RWPE1 (cell line): ENCODE measurements around the gene SSBP3.

Source experiments
- CTCF ChIA-PET: fragments of 350-600 bp; sonication (Branson Sonifier 250); formaldehyde crosslinking; extraction: SDS; loops from one replicate; lab custom pipeline; 2021; lab: Yijun Ruan, JAX
- POLR2A ChIA-PET: fragments of 400-600 bp; formaldehyde crosslinking; extraction: SDS; loops from one replicate; lab custom pipeline; 2020; ENCODE audit warnings: antibody characterized with exemption; ENCODE audit not compliant: low non-redundant PET; lab: Yijun Ruan, JAX
- DNase-seq: peaks from one replicate; pipeline ENCODE4 v3.0.0; 2012; ENCODE audit warnings: low spot score
- H3K27ac ChIP-seq: fragments of 450-650 bp; 2 replicates; pipeline ENCODE4 v1.5.1; 2017
- TF ChIP-seq, protein P1 (sequence below): fragments of 450-650 bp; conservative IDR thresholded peaks from 2 replicates; pipeline ENCODE4 v1.5.1; 2017; ENCODE audit warnings: low read depth, mild to moderate bottlenecking

SSBP3 gene

DNA sequence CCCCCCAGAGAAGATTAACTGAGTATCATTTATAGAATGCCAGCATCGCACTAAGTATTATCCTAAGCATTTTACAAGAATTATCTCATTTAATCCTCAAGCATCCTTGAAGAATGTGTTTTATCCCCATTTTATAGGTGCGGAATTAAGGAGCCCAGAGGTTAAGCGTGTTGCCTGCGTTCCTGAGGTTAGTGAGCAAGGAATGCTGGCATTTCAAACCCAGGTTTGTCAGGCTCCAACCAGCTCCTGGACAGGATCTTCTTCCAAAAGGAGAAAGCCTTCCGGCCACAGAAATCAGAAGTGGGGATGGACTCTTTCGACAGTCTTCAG, 82.3 kb downstream of the SSBP3 start:
- DNase-seq: peak; percentile 36
- ChIA-PET CTCF (interaction anchor here (0.6 to 1.0 kb wide), 3 partner anchors 23 to 216 kb away, joined by 3 to 5 read pairs (median 4); no protein-coding TSS in a partner anchor), POLR2A (no interaction called here)
- H3K27ac ChIP-seq: peak overlapping the region; percentile 76
- TF ChIP-seq, protein P1, sequence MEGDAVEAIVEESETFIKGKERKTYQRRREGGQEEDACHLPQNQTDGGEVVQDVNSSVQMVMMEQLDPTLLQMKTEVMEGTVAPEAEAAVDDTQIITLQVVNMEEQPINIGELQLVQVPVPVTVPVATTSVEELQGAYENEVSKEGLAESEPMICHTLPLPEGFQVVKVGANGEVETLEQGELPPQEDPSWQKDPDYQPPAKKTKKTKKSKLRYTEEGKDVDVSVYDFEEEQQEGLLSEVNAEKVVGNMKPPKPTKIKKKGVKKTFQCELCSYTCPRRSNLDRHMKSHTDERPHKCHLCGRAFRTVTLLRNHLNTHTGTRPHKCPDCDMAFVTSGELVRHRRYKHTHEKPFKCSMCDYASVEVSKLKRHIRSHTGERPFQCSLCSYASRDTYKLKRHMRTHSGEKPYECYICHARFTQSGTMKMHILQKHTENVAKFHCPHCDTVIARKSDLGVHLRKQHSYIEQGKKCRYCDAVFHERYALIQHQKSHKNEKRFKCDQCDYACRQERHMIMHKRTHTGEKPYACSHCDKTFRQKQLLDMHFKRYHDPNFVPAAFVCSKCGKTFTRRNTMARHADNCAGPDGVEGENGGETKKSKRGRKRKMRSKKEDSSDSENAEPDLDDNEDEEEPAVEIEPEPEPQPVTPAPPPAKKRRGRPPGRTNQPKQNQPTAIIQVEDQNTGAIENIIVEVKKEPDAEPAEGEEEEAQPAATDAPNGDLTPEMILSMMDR: no peak

DNA sequence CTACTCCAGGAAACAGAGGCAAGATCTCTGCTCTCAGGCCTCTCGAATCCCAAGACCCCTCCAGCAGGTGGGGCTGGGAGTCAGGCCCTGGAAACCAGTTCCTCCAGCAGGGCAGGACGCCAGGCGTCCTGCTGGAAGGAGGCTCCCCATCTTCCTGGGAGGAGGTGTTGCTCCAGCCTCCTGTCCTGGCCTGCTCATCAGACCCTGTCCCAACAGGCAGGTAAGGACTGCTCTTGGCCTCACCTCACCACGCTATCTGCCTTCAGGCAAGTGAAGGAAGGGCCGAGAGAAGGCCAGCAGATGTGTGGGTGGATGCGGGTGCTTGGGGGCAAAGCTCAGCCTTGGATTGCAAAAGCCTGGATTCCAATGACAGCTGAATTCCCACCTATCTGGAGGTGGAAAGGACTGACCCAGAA, 82.9 kb downstream of the SSBP3 start:
- CTCF ChIA-PET: interaction anchor here (0.6 to 1.0 kb wide), 3 partner anchors 23 to 217 kb away, joined by 3 to 5 read pairs (median 4); no protein-coding TSS in a partner anchor
- DNase-seq: peak; percentile 95

DNA sequence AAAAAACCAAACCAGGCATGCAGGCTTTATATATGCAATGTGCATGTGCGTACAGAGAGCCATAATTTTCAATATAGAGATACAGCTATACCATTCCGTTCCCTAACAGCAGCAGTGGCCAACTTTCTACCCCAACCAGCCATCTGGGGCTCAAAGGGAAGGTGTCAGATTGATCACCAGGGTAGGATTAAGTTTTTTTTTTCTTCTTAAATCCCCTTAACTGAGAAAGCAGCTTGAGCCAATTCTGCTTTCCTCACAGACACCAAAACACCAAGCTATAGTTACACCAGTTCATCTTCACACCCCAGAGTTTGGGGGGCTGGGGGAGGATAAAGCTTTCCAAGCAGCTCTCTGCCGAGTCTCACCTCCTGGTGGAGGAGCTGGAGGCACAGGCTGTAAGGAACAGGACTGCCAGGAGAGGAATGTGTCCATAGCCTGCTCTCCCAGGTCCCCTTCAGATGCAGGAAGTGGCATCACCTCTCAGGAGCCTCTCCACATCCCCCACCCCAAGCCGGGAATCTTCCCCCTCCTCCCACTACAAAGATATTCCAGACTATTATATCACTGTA, 87.9 kb downstream of the SSBP3 start:
- DNase-seq: no peak

More for the DNA sequence above, 82.9 kb downstream of the SSBP3 start:
- TF ChIP-seq, protein P1: peak; percentile 50
- POLR2A ChIA-PET: no interaction called here
- peak overlapping the region; percentile 76 for H3K27ac ChIP-seq

DNA sequence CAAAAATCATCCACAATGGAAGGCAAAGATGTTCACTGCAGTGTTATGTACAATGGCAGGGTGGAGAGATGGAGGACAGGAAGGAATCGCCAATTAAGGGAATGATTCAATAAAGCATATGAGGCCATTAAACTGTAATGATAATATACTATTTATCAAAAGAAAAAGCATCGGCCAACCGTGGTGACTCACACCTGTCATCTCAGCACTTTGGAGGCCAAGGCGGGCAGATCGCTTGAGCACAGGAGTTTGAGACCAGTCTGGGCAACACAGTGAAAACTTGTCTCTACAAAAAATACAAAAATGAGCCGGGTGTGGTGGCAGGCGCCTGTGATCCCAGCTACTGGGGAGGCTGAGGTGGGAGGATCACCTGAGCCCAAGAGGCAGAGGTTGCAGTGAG, 89.1 kb downstream of the SSBP3 start:
- no peak for DNase-seq
- ChIA-PET CTCF (interaction anchor here (0.7 kb wide), 1 partner anchor 39 kb away, joined by 4 read pairs; no protein-coding TSS in a partner anchor), POLR2A (no interaction called here)
- peak overlapping the region; percentile 40 for H3K27ac ChIP-seq
- TF ChIP-seq, protein P1: no peak

More for the DNA sequence above, 87.9 kb downstream of the SSBP3 start:
- CTCF ChIA-PET: no interaction called here
- TF ChIP-seq, protein P1: no peak
- POLR2A ChIA-PET: no interaction called here
- H3K27ac ChIP-seq: no peak overlapping the region

DNA sequence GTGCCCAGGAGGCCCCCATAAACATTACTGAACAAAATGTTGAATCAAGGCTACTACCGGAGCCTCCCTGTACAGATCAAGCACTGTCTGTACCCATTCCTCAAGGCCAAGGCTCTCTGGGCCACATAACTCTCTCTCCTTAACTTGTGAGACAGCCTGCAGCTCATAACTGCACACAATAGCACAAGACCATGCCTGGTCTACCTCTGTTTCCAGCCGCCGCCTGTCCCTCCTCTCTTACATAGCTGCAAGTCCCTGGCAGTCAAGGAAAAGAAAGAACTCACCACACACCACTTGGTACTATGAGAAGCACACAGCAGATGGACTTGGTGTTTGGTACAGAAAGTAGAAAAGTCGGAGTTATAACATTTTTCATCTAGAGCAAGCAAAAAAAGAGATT, 91.1 kb downstream of the SSBP3 start:
- CTCF ChIA-PET: interaction anchor here (0.6 kb wide), 3 partner anchors 56 to 185 kb away, joined by 3 to 7 read pairs (median 4); no protein-coding TSS in a partner anchor
- no peak overlapping the region for H3K27ac ChIP-seq
- POLR2A ChIA-PET: no interaction called here
- no peak for DNase-seq
- TF ChIP-seq, protein P1: no peak

DNA sequence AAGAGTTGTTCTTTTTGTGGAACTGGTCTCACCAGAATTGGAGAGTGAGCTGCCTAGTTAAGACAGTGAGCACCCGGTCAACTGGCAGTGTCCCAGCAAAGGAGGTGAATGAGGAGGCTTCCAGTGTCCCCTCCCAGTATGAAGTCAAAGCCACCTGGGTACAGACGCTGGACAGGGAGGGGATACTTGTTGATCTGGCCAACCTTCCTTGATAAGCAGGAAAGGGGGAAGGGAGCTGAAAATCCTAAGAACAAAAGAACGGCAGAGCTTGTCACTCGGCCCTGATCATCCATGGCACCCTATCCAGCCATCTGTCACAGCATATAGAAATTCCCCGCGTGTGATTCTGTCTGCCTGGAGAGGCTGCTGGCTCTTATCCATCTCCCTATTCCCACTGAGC, 91.5 kb downstream of the SSBP3 start:
- no peak overlapping the region for H3K27ac ChIP-seq
- CTCF ChIA-PET: interaction anchor here (0.6 kb wide), 2 partner anchors 112 to 185 kb away, joined by 4 to 7 read pairs; no protein-coding TSS in a partner anchor
- POLR2A ChIA-PET: no interaction called here
- TF ChIP-seq, protein P1: no peak
- DNase-seq: no peak
